DMS114 treated with DMSO at 0.1 percent for 48 hours (cell line): ENCODE results near the gene EFHD2.
"Not testable (repeated sequence)": the region's sequence is repeated elsewhere in the genome, so short reads cannot be mapped to it uniquely, and the experiment has no call there.

Experiments
- DNase-seq: peaks from one replicate; lab custom pipeline; 2025; ENCODE audit not compliant: unreplicated experiment; lab: John Stamatoyannopoulos, UW

EFHD2 gene

DNA sequence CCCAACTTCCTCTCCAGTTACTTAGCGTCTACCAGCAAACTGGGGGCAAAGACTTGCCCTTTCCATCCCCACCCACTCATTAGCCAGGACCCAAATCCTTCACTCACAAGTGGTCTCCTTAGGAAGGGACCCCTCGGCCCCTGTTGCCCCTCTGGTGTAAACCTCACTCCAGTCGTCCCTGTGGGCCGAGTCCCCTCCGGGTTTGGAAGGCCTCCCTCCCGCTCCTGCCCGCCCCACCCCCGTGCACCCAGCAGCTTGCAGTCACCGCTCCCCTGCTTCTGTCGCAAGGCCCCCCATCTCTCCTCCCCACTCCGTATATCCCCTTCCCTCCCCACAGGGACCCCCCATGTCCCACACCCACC lies 1.2 kb downstream of the EFHD2 start:
- DNase-seq = no peak

GRCh38 chr1:15411593-15412137 lies 2.0 kb downstream of the EFHD2 start:
- no peak for DNase-seq

GRCh38 chr1:15412175-15412800 lies 2.6 kb downstream of the EFHD2 start:
- DNase-seq = no peak

DNA sequence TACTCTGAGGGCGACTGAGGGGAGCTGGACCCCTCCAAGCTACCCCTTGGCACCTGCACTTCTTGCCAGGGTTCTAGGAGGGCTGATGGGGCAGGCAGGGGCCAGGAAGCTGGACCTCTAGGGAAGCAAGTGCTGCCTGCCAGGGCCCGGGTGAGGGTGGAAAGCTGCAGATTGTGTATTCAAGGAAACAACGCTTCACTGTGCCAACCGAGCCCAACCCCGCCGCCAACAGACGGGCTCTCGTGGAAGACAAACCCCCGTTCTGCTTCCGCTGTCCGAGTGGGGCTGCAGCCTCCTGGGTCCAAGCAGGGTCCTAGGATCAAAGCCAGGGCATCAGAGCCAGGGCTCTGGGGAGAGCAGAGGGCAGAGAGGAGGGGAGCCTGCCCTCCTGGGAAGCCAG lies 3.2 kb downstream of the EFHD2 start:
- no peak for DNase-seq

DNA sequence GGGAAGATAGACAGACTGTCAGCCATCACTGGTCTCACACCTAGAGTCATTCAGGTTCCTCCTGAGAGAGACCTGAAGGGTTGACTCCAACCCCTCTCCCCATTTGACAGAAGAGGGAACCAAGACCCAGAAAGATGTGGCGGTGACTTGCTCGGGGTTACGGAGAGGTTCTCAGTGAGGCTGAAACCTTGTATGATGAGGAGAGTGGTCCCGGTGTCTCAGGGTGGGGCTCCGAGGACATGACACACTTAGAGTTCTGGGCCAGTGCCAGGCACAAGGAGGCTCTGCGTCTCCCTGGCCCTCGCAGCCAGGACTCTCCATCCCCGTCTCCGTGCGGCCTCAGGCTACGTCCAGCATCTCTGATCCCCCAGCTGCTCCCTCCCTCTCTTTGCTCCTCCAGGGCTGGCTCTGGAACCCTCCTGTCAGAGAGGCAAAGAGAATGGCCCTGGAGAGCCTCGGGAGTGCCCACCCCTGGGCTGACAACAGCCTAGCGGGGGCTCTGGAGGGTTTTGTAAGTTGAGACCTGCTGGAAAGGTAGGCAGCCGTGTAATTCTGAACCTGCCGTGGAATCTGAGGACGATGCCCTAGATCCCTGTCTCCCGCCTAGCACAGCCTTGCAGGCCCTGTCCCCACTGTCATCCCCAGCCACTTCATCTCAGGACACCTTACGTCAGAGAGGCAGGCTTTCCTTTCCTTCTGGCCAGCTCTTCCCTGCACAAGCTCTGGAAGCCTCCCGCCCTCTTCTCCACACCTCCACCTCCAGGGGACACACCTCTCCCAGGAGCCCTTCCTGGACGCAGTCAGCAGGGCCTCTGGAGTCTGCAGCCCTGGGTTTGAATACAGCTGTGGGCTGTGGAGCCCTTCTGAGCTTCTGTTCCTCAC lies 4.1 kb downstream of the EFHD2 start:
- no peak for DNase-seq

GRCh38 chr1:15414445-15414983 lies 4.8 kb downstream of the EFHD2 start:
- no peak for DNase-seq

DNA sequence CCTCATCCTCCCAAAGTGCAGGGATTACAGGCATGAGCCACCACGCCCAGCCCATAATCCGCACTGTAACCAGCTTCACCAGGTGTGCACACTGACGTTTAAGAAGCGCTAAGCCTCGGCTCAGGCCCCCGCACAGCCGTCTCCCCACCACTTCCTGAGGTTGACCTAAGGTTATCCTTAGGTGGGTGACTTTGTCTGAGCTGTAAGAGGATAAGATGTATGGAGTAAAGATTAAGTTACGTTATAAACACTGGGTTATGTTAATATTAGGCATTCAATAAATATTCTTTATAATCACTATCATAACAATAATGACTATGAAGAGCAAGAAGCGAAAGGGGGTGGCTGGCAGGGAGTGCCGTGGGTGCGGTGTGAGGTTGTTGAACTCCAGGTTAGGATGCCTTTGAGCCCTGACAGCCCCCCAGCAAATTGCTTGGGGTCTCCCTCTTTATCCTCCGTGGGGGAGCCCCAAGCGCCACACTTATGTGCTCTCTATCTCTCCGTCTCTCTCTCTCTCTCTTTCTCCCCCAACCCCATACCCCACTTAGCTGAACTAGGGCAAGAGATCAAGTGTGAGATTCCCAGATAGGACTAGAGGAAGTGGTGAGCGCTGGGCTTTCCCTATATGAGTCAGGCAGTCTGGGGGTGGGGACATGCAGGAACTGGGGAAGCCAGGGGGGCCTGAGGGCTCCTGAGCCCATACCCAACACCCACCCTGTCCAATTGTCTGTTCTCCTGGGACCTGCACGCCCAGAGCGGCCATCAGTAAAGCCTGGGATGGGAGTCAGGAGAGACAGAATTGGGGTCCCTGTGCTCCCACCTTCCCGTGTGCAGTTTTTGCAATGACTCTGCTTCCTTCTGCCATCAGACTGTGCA lies 7.6 kb downstream of the EFHD2 start:
- DNase-seq = no peak

- no peak for DNase-seq
These were observed 9.3 kb downstream of the EFHD2 start for GRCh38 chr1:15418806-15419515.

- no peak for DNase-seq
These were observed 11.3 kb downstream of the EFHD2 start for GRCh38 chr1:15420853-15421465.

DNA sequence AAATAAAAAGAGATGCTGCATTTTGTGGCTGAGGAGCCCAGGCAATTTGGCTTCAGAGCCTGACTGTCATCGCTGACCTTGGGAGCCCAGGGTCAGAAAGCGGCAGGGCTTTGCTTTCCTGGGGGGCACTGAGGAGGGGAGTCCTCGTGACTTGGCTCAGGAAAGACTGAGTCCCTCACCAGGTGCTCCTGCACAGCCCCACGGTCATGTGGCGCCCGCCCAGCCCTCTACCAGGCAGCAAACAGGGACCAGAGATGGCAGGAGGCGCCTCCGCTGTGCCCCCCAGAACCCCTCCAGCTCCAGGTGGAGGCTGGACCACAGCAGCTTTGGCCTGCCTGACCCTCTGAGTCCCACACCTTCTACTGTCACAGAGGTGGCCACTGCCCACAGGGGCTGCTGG lies 13.2 kb downstream of the EFHD2 start:
- no peak for DNase-seq

- no peak for DNase-seq
These were observed 13.8 kb downstream of the EFHD2 start for GRCh38 chr1:15423355-15424077.

- DNase-seq = no peak
These were observed 14.5 kb downstream of the EFHD2 start for GRCh38 chr1:15424146-15424667.

- DNase-seq = no peak
These were observed 15.3 kb downstream of the EFHD2 start for GRCh38 chr1:15424981-15425380.

- DNase-seq = no peak
These were observed 15.8 kb downstream of the EFHD2 start for GRCh38 chr1:15425521-15425920.

DNA sequence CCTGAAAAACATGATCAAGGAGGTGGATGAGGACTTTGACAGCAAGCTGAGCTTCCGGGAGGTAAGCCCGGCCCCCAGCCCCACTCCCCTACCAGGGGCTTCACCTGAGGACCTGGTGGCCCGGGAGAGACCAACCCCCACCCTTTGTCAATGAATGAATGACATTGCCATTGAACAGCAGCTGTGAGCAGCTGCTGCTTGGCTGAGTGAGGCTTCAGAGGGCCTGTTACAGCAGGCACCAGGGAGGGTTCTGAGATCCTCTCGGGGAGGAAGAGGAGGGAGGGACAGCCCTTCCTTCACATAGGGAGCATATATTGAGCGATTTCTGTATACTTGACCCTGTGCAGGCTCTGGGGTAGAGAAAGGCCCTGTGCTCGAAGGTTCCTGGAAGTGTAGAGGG lies 16.3 kb downstream of the EFHD2 start:
- DNase-seq = no peak

- no peak for DNase-seq
These were observed 17.0 kb downstream of the EFHD2 start for GRCh38 chr1:15426492-15427279.

GRCh38 chr1:15427280-15427666 lies 17.6 kb downstream of the EFHD2 start:
- no peak for DNase-seq

DNA sequence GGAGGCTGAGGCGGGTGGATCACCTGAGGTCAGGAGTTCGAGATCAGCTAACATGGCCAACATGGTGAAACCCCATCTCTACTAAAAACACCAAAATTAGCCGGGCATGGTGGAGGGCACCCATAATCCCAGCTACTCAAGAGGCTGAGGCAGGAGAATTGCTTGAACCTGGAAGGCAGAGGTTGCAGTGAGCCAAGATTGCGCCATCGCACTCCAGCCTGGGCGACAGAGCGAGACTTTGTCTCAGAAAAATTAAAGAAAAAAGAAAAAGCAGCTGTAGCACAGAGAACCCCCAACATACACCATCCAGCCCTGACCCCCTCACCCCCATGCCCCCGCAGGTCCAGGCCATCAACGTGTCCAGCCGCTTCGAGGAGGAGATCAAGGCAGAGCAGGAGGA lies 18.6 kb downstream of the EFHD2 start:
- not testable (repeated sequence) for DNase-seq
